Vagina (tissue), 2 donors: ENCODE measurements around the gene SIGLEC1. TPM values are rescaled to one million over a fixed set of nuclear protein-coding genes. Genes with fewer than 3 reads are reported as not detected.

Source experiments
- DNase-seq, 2 donors: peaks; one replicate each; pipeline ENCODE4 v3.0.0-alpha.2; 2017; ENCODE audit errors: extremely low spot score in 2 of 2
- H3K27ac ChIP-seq: fragments of 200-600 bp; sonication (generic); one replicate; pipeline ENCODE4 v1.5.1; 2019
- H3K27me3 ChIP-seq: fragments of 200-600 bp; sonication (generic); one replicate; pipeline ENCODE4 v1.5.1; 2019
- H3K36me3 ChIP-seq, 2 donors: fragments of 200-600 bp; sonication (generic); one replicate each; pipeline ENCODE4 v1.5.1; 2017 to 2019
- H3K4me1 ChIP-seq: fragments of 200-600 bp; sonication (generic); one replicate; pipeline ENCODE4 v1.5.1; 2019
- H3K4me3 ChIP-seq, 2 donors: fragments of 200-600 bp; sonication (generic); 1 replicate in 1 of 2; 2 replicates in 1 of 2; pipeline ENCODE4 v1.5.1; 2016 to 2019
- H3K9me3 ChIP-seq: fragments of 200-600 bp; sonication (generic); one replicate; pipeline ENCODE4 v1.5.1; 2019
- POLR2A ChIP-seq, 2 donors: fragments of 450-650 bp; IDR thresholded peaks; one replicate each; pipeline ENCODE4 v1.6.1; 2017; ENCODE audit warnings: antibody characterized with exemption in 2 of 2, mild to moderate bottlenecking in 2 of 2, moderate library complexity in 2 of 2
- POLR2AphosphoS5 ChIP-seq, 2 donors: sonication (generic); formaldehyde crosslinking; IDR thresholded peaks; one replicate each; pipeline ENCODE4 v1.9.0; 2017; ENCODE audit warnings: antibody characterized with exemption in 2 of 2, mild to moderate bottlenecking in 2 of 2, low read depth in 1 of 2; ENCODE audit not compliant: insufficient read depth in 1 of 2
- intact Hi-C: fragments of 100-400 bp; cut with DNase I; formaldehyde crosslinking; loops from one replicate; pipeline ENCODE4 v1.15.1; 2023
- total RNA-seq: library from RNA; depleted of rRNA; stranded (reverse); fragments of >200 nt; gene quantifications from one replicate; pipeline ENCODE4 v1.2.3, GENCODE V29; 2016
- TF ChIP-seq, protein P1 (sequence below), 3 experiments: fragments of 450-650 bp in 2 of 3; fragments of 200-600 bp in 1 of 3; sonication (generic) in 1 of 3; IDR thresholded peaks; one replicate each; pipeline ENCODE4 v1.5.1; 2017 to 2019; ENCODE audit warnings: antibody characterized with exemption in 3 of 3, mild to moderate bottlenecking in 2 of 3, moderate library complexity in 2 of 3

Gene SIGLEC1
- total RNA-seq, 1 donor from 2014 or later, result 8.8 TPM

- H3K27me3 ChIP-seq, result no peaks in the 10 kb centered on the region
- DNase-seq, result no peak
- H3K9me3 ChIP-seq, result no peaks in the 10 kb centered on the region
- no peak overlapping the region for H3K4me3 ChIP-seq
- TF ChIP-seq, protein P1, sequence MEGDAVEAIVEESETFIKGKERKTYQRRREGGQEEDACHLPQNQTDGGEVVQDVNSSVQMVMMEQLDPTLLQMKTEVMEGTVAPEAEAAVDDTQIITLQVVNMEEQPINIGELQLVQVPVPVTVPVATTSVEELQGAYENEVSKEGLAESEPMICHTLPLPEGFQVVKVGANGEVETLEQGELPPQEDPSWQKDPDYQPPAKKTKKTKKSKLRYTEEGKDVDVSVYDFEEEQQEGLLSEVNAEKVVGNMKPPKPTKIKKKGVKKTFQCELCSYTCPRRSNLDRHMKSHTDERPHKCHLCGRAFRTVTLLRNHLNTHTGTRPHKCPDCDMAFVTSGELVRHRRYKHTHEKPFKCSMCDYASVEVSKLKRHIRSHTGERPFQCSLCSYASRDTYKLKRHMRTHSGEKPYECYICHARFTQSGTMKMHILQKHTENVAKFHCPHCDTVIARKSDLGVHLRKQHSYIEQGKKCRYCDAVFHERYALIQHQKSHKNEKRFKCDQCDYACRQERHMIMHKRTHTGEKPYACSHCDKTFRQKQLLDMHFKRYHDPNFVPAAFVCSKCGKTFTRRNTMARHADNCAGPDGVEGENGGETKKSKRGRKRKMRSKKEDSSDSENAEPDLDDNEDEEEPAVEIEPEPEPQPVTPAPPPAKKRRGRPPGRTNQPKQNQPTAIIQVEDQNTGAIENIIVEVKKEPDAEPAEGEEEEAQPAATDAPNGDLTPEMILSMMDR (IDR thresholded peaks at IDR 0.05), result no peak
- TF ChIP-seq POLR2AphosphoS5 (IDR thresholded peaks at IDR 0.05; ENCODE audit: insufficient read depth in 1 of 2, low read depth in 1 of 2) (no peak), POLR2A (IDR thresholded peaks at IDR 0.05) (no peak)
- intact Hi-C loops, result no loop called here
- H3K27ac ChIP-seq, result no peak overlapping the region
- H3K36me3 ChIP-seq, result no peaks in the 10 kb centered on the region
- H3K4me1 ChIP-seq, result peaks cover 22% of the 10 kb centered on the region
Observed at GRCh38 chr20:3740615-3741301, 28.4 kb upstream of the SIGLEC1 start.

- no peak for TF ChIP-seq POLR2A (IDR thresholded peaks at IDR 0.05)
- TF ChIP-seq POLR2AphosphoS5 (IDR thresholded peaks at IDR 0.05; ENCODE audit: insufficient read depth in 1 of 2, low read depth in 1 of 2), result no peak
- TF ChIP-seq, protein P1 (IDR thresholded peaks at IDR 0.05), result no peak
- peak overlapping the region; percentile 36 for H3K27ac ChIP-seq
- H3K36me3 ChIP-seq, result no peaks in the 10 kb centered on the region
- no peak overlapping the region for H3K4me3 ChIP-seq
- no peaks in the 10 kb centered on the region for H3K9me3 ChIP-seq
- no peaks in the 10 kb centered on the region for H3K27me3 ChIP-seq
- H3K4me1 ChIP-seq, result peaks cover 23% of the 10 kb centered on the region
- intact Hi-C loops, result no loop called here
- no peak for DNase-seq
Observed at GRCh38 chr20:3739926-3740451, 27.6 kb upstream of the SIGLEC1 start.

GRCh38 chr20:3739054-3739925, 26.9 kb upstream of the SIGLEC1 start:
- Histone ChIP-seq H3K4me1 (peaks cover 23% of the 10 kb centered on the region), H3K36me3 (no peaks in the 10 kb centered on the region), H3K4me3 (no peak overlapping the region), H3K27ac (peak overlapping the region; percentile 36), H3K27me3 (no peaks in the 10 kb centered on the region), H3K9me3 (no peaks in the 10 kb centered on the region)
- DNase-seq, result no peak
- intact Hi-C loops, result no loop called here
- TF ChIP-seq POLR2AphosphoS5 (IDR thresholded peaks at IDR 0.05; ENCODE audit: insufficient read depth in 1 of 2, low read depth in 1 of 2) (peak in 1 of 2 donors; percentile 44), POLR2A (IDR thresholded peaks at IDR 0.05) (no peak)

DNA sequence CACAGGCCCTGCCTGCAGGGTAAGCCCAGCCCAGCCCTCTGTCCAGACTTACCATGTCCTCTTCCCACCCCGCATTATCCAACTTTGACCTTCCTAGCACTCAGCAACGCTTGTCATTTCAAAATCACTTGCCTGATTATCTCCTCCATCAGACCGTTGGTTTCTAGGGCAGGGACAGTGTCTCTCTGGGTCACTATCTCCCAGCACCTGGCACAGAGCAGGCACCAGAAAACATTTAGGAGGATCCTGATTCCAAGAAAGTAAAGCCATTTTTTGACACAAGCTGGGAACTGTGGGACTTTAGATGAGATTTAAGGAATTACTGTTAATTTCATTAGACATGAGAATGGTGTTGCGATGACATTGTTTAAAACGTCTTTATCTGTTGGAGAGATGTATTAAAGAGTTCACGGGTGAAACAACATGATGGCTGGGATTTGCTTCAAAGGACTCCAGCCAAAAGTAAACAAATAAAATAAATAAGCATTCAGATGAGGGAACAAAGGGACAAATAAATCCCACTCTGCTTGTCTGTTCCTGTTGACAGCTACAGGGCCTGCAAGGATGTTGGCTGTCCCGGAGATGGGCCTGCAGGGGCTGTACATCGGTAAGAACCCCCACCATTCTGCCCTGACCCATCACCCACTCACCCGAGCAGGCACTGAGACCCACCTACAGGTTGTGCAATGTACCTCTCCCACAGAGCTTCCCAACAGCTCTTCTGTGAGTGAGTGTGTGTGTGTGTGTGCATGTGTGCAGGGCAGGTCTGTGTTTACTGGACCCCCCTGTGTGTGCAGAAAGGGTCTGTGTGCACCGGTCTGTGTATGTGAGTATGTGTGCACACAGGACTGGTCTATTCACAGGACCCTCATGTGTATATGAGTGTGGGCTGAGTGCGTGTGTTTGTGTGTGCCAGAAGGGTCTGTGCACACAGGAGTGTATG, 26.0 kb upstream of the SIGLEC1 start:
- H3K27ac ChIP-seq, result no peak overlapping the region

More for the DNA sequence above, 26.0 kb upstream of the SIGLEC1 start:
- no peak for DNase-seq
- TF ChIP-seq, protein P1 (IDR thresholded peaks at IDR 0.05), result no peak
- no peak for TF ChIP-seq POLR2AphosphoS5 (IDR thresholded peaks at IDR 0.05; ENCODE audit: insufficient read depth in 1 of 2, low read depth in 1 of 2)
- TF ChIP-seq POLR2A (IDR thresholded peaks at IDR 0.05), result no peak
- H3K27me3 ChIP-seq, result no peaks in the 10 kb centered on the region
- H3K9me3 ChIP-seq, result no peaks in the 10 kb centered on the region
- no peaks in the 10 kb centered on the region for H3K36me3 ChIP-seq
- H3K4me3 ChIP-seq, result no peak overlapping the region
- peaks cover 32% of the 10 kb centered on the region for H3K4me1 ChIP-seq
- intact Hi-C loops, result no loop called here
